Stimulated activated CD4-positive, alpha-beta T cell treated with anti-CD3 and anti-CD28 coated beads, Interleukin-1b, Interleukin-23, amount 100 ng/mL, for 48 hours (primary cell): ENCODE results near the gene RERG.
"Not testable (repeated sequence)": the region's sequence is repeated elsewhere in the genome, so short reads cannot be mapped to it uniquely, and the experiment has no call there.

Experiments
- DNase-seq: peaks from one replicate; pipeline ENCODE4 v3.0.0-alpha.2; 2020

RERG gene

DNA sequence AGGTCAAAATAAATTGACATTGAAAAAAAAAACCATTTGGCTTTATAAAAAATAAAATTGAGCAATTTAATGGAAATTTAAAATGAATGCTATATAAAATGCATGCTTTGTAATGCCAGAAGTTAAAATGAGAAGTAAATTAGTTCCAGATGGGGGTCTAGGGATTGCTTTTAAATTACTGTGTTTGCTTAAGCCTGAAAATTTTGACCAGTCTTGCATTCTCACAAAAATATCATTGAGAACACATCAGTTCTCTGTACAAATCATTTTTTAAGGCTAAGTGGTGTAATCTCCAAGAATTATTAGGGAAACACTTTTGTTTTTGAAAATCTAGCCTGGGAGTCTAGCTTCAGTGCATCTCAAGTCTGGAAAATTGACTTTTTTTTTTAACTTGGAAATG lies 90.7 kb downstream of the RERG start:
- DNase-seq: no peak

DNA sequence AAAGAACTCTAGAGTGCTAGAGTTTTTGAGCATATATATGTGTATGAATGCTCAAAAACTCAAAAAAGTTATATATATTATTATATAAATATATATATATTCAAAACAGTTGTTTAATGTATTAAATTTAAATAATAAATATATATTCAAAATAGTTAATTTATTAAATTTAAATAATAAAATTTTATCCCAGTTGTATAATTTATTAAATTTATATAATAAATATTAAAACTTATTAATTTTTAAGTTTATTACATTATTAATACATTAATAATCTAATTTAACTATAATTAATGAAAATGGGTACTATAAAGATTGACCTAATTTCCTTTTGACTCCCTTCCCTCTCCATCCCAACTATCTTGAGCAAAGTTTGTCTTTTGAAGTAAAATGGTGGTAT lies 97.8 kb downstream of the RERG start:
- no peak for DNase-seq

DNA sequence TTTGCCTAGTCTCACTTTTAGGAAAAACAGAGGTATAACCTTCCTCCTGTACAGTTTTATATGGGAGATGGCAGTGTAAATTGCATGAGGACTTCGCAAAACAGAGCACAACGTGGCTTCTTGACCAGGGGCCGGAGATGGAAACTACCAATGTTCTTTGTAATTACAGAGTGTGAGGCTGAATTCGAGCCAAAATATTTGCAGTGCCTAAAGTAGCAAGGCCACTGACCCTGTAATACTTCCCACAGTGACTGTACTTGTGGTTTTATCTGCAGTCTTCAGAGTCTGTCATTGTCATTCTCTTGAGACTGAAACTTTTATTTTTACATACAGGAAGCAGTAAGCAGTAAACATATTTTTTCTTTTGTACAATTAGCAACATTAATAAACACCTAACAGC lies 98.9 kb downstream of the RERG start:
- no peak for DNase-seq

DNA sequence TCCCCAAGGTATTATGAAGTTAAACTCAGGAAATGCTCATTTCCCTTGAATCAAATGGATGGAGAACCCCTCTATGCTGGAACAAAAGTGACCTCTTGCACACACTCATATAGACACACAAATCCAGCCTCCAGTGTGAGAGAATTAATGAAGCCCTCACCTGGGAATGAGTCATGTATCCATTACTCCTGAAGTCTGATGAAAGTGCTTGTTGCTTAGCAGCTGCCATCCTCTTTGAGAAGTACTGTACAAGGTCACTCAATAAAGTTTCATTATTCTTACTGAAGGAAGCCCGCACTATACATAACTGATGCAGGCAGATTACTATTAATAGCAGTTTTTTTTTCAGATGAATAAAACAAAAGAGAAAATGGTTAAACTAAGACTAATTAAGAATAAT lies 102.3 kb downstream of the RERG start:
- DNase-seq: no peak

DNA sequence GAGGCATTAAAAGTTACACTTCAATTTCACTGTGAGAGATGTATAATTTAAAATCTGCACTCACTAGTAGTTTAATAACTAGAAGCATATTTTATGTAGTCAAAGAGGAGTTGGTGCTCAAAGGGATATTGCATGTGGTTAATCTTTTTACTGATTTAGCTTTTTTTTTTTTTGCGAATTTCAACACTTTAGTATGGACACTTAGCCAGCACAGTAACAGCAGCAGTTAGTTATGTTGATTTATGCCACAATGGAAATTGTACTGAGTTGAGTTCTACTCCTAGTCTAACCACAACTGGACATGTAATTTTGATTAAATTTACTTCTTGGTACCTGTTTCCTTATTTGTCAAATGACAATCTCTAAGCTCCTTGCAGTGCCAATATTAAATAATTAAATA lies 104.2 kb downstream of the RERG start:
- no peak for DNase-seq

DNA sequence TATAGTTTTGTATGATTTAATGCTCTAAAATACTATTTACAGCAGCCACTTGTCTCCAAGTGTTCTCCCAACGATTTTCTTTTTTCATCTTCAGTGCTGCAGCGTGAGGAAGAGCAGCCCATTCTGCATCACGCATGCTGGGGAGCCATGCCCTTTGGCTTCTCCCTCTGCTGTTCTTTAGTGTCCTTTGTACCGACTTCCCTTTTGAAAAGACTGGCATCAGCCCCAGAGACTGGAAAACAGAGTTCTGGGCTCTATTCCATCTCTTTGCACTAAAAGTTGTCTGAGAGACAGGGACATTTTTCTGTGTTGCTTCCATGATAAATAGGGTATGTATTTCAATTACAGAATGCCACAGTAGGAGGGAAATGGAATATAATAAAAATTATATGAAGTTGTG lies 105.1 kb downstream of the RERG start:
- DNase-seq: no peak

DNA sequence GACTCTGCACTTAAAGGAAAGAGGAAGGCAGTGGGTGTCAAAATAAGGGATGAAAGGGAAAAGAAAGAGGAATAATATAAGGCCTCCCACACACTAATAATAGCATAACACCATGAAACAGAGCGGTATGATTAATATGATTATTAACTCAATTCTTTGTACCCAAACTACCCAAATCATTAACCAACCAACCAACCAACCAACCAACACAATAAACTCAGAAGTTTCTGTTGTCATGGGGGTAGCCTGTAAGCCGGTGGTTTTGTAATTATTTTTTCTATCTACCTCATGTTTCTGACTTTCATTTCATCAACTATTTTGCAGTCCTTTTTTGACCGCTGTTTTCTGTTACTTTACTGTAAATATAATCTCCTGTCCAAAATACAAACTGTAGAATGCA lies 105.8 kb downstream of the RERG start:
- DNase-seq: no peak

DNA sequence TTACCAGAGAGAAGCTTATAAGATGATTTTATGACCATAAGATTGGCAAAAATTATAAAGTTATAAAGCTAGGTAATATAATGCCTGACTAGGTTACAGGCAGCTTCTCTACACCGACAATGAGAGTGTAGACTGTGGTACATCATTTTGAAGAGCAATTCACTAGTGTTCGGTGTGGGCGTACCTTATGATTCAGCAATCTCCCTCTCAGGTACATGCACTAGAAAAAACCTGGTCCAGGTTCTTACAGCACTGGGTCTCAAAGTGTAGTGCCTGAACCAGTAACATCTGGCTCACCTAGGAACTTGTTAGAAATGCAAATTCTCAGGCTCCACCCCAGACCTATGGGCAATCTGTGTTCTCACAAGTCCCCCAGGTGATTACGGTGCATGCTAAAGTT lies 106.7 kb downstream of the RERG start:
- DNase-seq: no peak

DNA sequence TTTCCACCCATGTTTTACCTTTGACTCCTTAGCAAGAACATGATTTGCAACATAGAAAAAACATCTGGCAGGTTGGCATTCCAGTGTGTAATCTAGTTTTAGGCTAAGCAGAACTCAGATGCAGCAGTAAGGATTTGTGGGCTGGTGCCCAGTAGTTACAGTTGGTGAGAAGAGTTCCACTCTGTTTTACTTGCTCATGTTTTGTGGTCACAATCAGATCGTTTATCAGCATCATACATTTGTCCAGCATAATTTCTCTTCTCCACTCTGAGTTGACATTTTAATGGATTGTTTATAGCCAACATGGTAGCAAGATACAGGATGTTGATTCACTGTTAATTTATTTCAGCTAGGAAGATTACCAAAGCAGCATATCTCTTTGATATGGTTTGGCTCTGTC lies 128.4 kb downstream of the RERG start:
- no peak for DNase-seq

DNA sequence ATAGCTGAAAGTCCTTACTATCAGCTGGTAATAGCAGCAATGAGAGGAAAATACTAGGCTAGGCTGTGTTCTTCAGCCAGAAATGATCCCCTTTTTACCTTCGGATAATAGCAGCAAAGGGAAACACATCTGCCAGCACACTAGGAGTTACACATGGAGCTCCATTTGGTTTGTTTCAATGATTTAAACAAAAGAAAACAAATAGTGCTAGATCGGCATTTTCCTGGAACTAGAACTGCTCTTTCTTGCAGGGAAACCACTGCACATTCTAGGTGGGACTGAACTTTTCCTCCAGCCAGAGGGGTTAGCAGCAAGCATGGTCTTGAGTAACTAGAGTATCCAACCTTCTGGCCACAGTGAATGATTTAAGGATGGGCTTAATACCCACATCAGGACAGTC lies 130.8 kb downstream of the RERG start:
- no peak for DNase-seq

DNA sequence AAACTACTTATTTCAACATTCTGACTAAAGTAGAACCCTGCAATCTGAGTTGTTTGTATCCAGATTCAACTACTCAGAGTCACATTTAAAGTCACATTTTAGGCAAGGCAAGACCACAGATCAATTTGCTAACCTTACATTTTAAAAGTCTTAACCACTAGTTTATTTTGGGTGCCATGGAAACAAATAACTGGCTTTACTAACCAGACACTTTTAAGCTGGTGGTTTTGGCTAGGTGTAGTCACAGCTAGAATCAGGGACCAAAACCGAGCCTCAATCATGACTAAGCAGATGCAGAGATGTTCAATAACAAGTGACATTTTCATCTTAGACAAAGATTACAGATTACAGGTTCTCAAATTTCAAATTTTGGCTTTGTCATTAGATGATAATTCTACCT lies 133.1 kb downstream of the RERG start:
- no peak for DNase-seq

DNA sequence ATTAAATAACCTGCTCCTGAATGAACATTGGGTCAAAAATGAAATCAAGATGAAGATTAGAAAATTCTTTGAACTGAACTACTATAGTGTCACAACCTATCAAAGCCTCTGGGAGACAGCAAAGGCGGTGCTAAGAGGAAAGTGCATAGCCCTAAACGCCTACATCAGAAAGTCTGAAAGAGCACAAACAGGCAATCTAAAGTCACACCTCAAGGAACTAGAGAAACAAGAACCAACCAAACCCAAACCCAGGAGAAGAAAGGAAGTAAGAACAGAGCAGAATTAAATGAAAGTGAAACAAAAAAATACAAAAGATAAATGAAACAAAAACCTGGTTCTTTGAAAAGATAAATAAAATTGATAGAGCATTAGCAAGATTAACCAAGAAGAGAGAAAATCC lies 143.5 kb downstream of the RERG start:
- DNase-seq: not testable (repeated sequence)

DNA sequence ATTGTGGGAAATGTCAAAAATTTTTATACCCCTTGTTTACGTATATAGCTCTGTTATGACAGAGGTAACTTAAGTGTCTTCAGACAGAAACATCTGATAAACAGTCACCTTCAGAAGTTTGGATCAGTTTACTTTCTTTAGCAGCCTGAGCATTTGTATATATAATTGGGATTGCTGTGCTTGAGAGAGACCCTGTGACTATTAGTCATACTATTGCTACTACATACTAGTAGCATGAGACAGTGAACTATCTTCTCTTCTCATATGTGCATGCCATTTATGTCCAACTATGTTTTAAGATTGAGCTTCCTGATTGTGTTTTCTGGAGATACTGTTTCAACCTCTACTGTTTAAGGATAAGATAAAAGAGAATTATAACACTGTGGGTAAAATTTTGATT lies 146.9 kb downstream of the RERG start:
- DNase-seq: no peak

DNA sequence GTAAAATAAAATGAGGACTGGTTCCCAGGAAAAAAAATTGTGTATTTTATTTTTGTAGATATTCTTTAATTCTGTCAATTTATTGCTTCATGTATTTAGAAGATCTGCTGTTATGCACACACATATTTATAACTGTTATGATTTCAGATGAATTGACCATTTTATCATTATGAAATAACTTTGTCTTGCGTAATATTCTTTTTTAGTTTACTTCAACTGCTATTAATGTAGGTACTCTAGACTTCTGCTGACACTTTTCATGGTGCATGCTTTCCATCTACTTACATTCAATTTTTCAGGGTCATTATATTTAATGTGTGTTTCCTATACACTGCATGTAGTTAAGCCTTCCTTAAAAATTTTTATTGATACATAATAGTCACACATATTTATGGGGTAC lies 162.1 kb downstream of the RERG start:
- no peak for DNase-seq
